Skeletal muscle satellite cell (primary cell): ENCODE measurements around the gene KCNJ13.

ENCODE experiments used
- H3K27me3 ChIP-seq: 2 replicates; pipeline ENCODE4 v1.7.0; 2013; ENCODE audit warnings: low read length; ENCODE audit not compliant: control insufficient read depth, insufficient read depth
- H3K36me3 ChIP-seq: 2 replicates; pipeline ENCODE4 v1.7.0; 2013; ENCODE audit warnings: mild to moderate bottlenecking, control low read depth, low read length; ENCODE audit not compliant: insufficient read depth
- H3K4me1 ChIP-seq: 2 replicates; pipeline ENCODE4 v1.7.0; 2013; ENCODE audit warnings: low read length; ENCODE audit not compliant: control insufficient read depth, insufficient read depth
- H3K4me2 ChIP-seq: 2 replicates; pipeline ENCODE4 v1.7.0; 2013; ENCODE audit warnings: mild to moderate bottlenecking, low read length
- H3K4me3 ChIP-seq: 2 replicates; pipeline ENCODE4 v1.7.0; 2013; ENCODE audit warnings: low read length
- H3K9ac ChIP-seq: 2 replicates; pipeline ENCODE4 v1.7.0; 2013; ENCODE audit warnings: mild to moderate bottlenecking, low read depth, low read length, moderate library complexity
- H3K9me3 ChIP-seq: replicated peaks from 2 replicates; pipeline ENCODE4 v1.7.0; 2013; ENCODE audit warnings: mild to moderate bottlenecking, control low read depth, low read length

The KCNJ13 gene

GRCh38 chr2:232791518-232791917 is 15.2 kb upstream of the KCNJ13 start:
- Histone ChIP-seq H3K9ac (no peak overlapping the region), H3K9me3 (no peaks in the 10 kb centered on the region), H3K4me2 (no peak overlapping the region), H3K4me3 (no peak overlapping the region), H3K4me1 (no peaks in the 10 kb centered on the region), H3K36me3 (peaks cover 82% of the 10 kb centered on the region), H3K27me3 (no peaks in the 10 kb centered on the region)

- H3K27me3 ChIP-seq = no peaks in the 10 kb centered on the region
- H3K4me1 ChIP-seq = no peaks in the 10 kb centered on the region
- H3K4me3 ChIP-seq = no peak overlapping the region
- H3K36me3 ChIP-seq = peaks cover 61% of the 10 kb centered on the region
- no peak overlapping the region for H3K9ac ChIP-seq
- no peak overlapping the region for H3K4me2 ChIP-seq
- no peaks in the 10 kb centered on the region for H3K9me3 ChIP-seq
These were observed 12.7 kb upstream of the KCNJ13 start for GRCh38 chr2:232789082-232789481.

GRCh38 chr2:232787806-232788205 is 11.4 kb upstream of the KCNJ13 start:
- Histone ChIP-seq H3K9me3 (no peaks in the 10 kb centered on the region), H3K4me2 (no peak overlapping the region), H3K36me3 (peaks cover 51% of the 10 kb centered on the region), H3K27me3 (no peaks in the 10 kb centered on the region), H3K9ac (no peak overlapping the region), H3K4me1 (no peaks in the 10 kb centered on the region), H3K4me3 (no peak overlapping the region)

- peaks cover 3% of the 10 kb centered on the region for H3K4me1 ChIP-seq
- no peak overlapping the region for H3K4me3 ChIP-seq
- no peak overlapping the region for H3K9ac ChIP-seq
- H3K36me3 ChIP-seq = peaks cover 17% of the 10 kb centered on the region
- H3K27me3 ChIP-seq = no peaks in the 10 kb centered on the region
- no peaks in the 10 kb centered on the region for H3K9me3 ChIP-seq
- no peak overlapping the region for H3K4me2 ChIP-seq
These were observed 6.9 kb upstream of the KCNJ13 start for GRCh38 chr2:232783278-232783677.

GRCh38 chr2:232781765-232782164 is 5.4 kb upstream of the KCNJ13 start:
- Histone ChIP-seq H3K4me3 (no peak overlapping the region), H3K4me1 (peaks cover 3% of the 10 kb centered on the region), H3K4me2 (no peak overlapping the region), H3K36me3 (peaks cover 4% of the 10 kb centered on the region), H3K9ac (no peak overlapping the region), H3K9me3 (no peaks in the 10 kb centered on the region), H3K27me3 (no peaks in the 10 kb centered on the region)

GRCh38 chr2:232779934-232780333 is 3.6 kb upstream of the KCNJ13 start:
- no peaks in the 10 kb centered on the region for H3K9me3 ChIP-seq
- peaks cover 8% of the 10 kb centered on the region for H3K4me1 ChIP-seq
- H3K4me2 ChIP-seq = no peak overlapping the region
- no peak overlapping the region for H3K4me3 ChIP-seq
- H3K27me3 ChIP-seq = no peaks in the 10 kb centered on the region
- H3K36me3 ChIP-seq = peaks cover 4% of the 10 kb centered on the region
- no peak overlapping the region for H3K9ac ChIP-seq

- no peak overlapping the region for H3K9ac ChIP-seq
- no peaks in the 10 kb centered on the region for H3K27me3 ChIP-seq
- no peak overlapping the region for H3K4me2 ChIP-seq
- H3K4me1 ChIP-seq = peaks cover 8% of the 10 kb centered on the region
- no peaks in the 10 kb centered on the region for H3K9me3 ChIP-seq
- no peak overlapping the region for H3K4me3 ChIP-seq
- H3K36me3 ChIP-seq = peaks cover 4% of the 10 kb centered on the region
These were observed 3.1 kb upstream of the KCNJ13 start for GRCh38 chr2:232779465-232779864.

- Histone ChIP-seq H3K4me2 (no peak overlapping the region), H3K36me3 (peaks cover 18% of the 10 kb centered on the region), H3K9ac (no peak overlapping the region), H3K27me3 (no peaks in the 10 kb centered on the region), H3K4me1 (peaks cover 8% of the 10 kb centered on the region), H3K4me3 (no peak overlapping the region), H3K9me3 (no peaks in the 10 kb centered on the region)
These were observed 911 bp upstream of the KCNJ13 start for GRCh38 chr2:232777276-232777675.

- peaks cover 5% of the 10 kb centered on the region for H3K4me1 ChIP-seq
- H3K9me3 ChIP-seq = no peaks in the 10 kb centered on the region
- peaks cover 25% of the 10 kb centered on the region for H3K36me3 ChIP-seq
- H3K4me3 ChIP-seq = no peak overlapping the region
- no peaks in the 10 kb centered on the region for H3K27me3 ChIP-seq
- no peak overlapping the region for H3K4me2 ChIP-seq
- no peak overlapping the region for H3K9ac ChIP-seq
These were observed 2.5 kb downstream of the KCNJ13 start for GRCh38 chr2:232773815-232774214.

GRCh38 chr2:232772531-232772930 is 3.8 kb downstream of the KCNJ13 start:
- Histone ChIP-seq H3K4me3 (no peak overlapping the region), H3K9ac (no peak overlapping the region), H3K36me3 (peaks cover 33% of the 10 kb centered on the region), H3K27me3 (no peaks in the 10 kb centered on the region), H3K4me1 (peaks cover 5% of the 10 kb centered on the region), H3K9me3 (no peaks in the 10 kb centered on the region), H3K4me2 (no peak overlapping the region)

GRCh38 chr2:232771870-232772269 is 4.5 kb downstream of the KCNJ13 start:
- H3K9me3 ChIP-seq = no peaks in the 10 kb centered on the region
- H3K36me3 ChIP-seq = peaks cover 33% of the 10 kb centered on the region
- no peak overlapping the region for H3K4me3 ChIP-seq
- H3K4me2 ChIP-seq = no peak overlapping the region
- H3K27me3 ChIP-seq = no peaks in the 10 kb centered on the region
- H3K9ac ChIP-seq = no peak overlapping the region
- peaks cover 10% of the 10 kb centered on the region for H3K4me1 ChIP-seq

GRCh38 chr2:232770207-232770606 is 6.2 kb downstream of the KCNJ13 start:
- Histone ChIP-seq H3K4me3 (no peak overlapping the region), H3K27me3 (no peaks in the 10 kb centered on the region), H3K36me3 (peaks cover 43% of the 10 kb centered on the region), H3K4me1 (peaks cover 13% of the 10 kb centered on the region), H3K9me3 (no peaks in the 10 kb centered on the region), H3K4me2 (no peak overlapping the region), H3K9ac (no peak overlapping the region)
